A549 (cell line): ENCODE measurements around the gene PDCD2L. TPM values are rescaled to one million over a fixed set of nuclear protein-coding genes. Genes with fewer than 3 reads are reported as not detected.

ENCODE experiments used
- ATAC-seq, 2 experiments: fragments of 200-7000 bp in 1 of 2; fragments of >200 bp in 1 of 2; cut with Nextera tagmentation in 1 of 2; cut with Tn5 transposase in 1 of 2; 3 replicates each; pipeline versions ENCODE4 v1.8.0 to v1.9.1; 2018 to 2020; ENCODE audit warnings: mild to moderate bottlenecking in 1 of 2, moderate library complexity in 1 of 2
- CTCF ChIA-PET: fragments of 300-600 bp; sonication (Branson Sonifier 250); formaldehyde crosslinking; extraction: SDS; loops from one replicate; lab custom pipeline; 2021; ENCODE audit warnings: antibody characterized with exemption, inconsistent platforms; lab: Yijun Ruan, JAX
- POLR2A ChIA-PET: fragments of 350-600 bp; formaldehyde crosslinking; extraction: SDS; loops from one replicate; lab custom pipeline; 2021; ENCODE audit warnings: antibody characterized with exemption, inconsistent platforms; lab: Yijun Ruan, JAX
- DNase-seq, 2 experiments: peaks; one replicate each; pipeline versions ENCODE4 v3.0.0 to v3.0.0-alpha.2; 2011 to 2016; ENCODE audit warnings: low read depth in 1 of 2, low spot score in 1 of 2
- FAIRE-seq: peaks from 2 replicates; lab custom pipeline; 2011; peaks lifted over from hg19 to GRCh38; lab: Jason Lieb, UNC
- H3K27ac ChIP-seq, 2 experiments: fragments of >200 bp; sonication (Bioruptor Twin); formaldehyde crosslinking; 3 replicates each; pipeline ENCODE4 v1.5.1; 2016 to 2017
- H3K4me1 ChIP-seq: fragments of >200 bp; sonication (Bioruptor Twin); formaldehyde crosslinking; 3 replicates; pipeline ENCODE4 v1.6.1; 2016
- H3K4me2 ChIP-seq: fragments of >200 bp; sonication (Bioruptor Twin); formaldehyde crosslinking; 3 replicates; pipeline ENCODE4 v1.6.1; 2016
- H3K4me3 ChIP-seq: fragments of >200 bp; sonication (Bioruptor Twin); formaldehyde crosslinking; 3 replicates; pipeline ENCODE4 v1.5.1; 2016
- H3K9me3 ChIP-seq: fragments of >200 bp; sonication (Bioruptor Twin); formaldehyde crosslinking; 3 replicates; pipeline ENCODE4 v1.6.1; 2016
- BCL3 ChIP-seq: fragments of >200 bp; sonication (Bioruptor Twin); formaldehyde crosslinking; IDR thresholded peaks from 3 replicates; pipeline ENCODE4 v1.6.1; 2016
- E2F6 ChIP-seq: IDR thresholded peaks from 2 replicates; pipeline ENCODE4 v1.6.1; 2012; ENCODE audit warnings: low read depth, borderline replicate concordance
- EHF ChIP-seq: fragments of 250-450 bp; sonication (Bioruptor Pico); IDR thresholded peaks from 2 replicates; pipeline ENCODE4 v1.5.0; 2020; ENCODE audit warnings: mild to moderate bottlenecking
- JUN ChIP-seq, 2 experiments: fragments of >200 bp; sonication (Bioruptor Twin); formaldehyde crosslinking; IDR thresholded peaks; 2 replicates in 1 of 2; 3 replicates in 1 of 2; pipeline ENCODE4 v1.6.1; 2016 to 2017
- KDM1A ChIP-seq: fragments of 200-600 bp; sonication (generic); IDR thresholded peaks from 2 replicates; pipeline ENCODE4 v1.6.1; 2016; ENCODE audit warnings: low read depth, mild to moderate bottlenecking
- MAX ChIP-seq: IDR thresholded peaks from 2 replicates; pipeline ENCODE4 v1.6.1; 2012
- NR3C1 ChIP-seq: fragments of >200 bp; sonication (Bioruptor Twin); formaldehyde crosslinking; IDR thresholded peaks from 3 replicates; pipeline ENCODE4 v1.6.1; 2017
- PBX3 ChIP-seq: IDR thresholded peaks from 2 replicates; pipeline ENCODE4 v1.6.1; 2012
- PHF8 ChIP-seq: fragments of 200-600 bp; sonication (generic); IDR thresholded peaks from 2 replicates; pipeline ENCODE4 v1.6.1; 2016; ENCODE audit warnings: low read depth, mild to moderate bottlenecking, antibody characterized with exemption, moderate library complexity, borderline replicate concordance
- SMC3 ChIP-seq: fragments of >200 bp; sonication (Bioruptor Twin); formaldehyde crosslinking; IDR thresholded peaks from 3 replicates; pipeline ENCODE4 v1.6.1; 2018; ENCODE audit warnings: inconsistent platforms
- SREBF2 ChIP-seq: fragments of 450-650 bp; IDR thresholded peaks from 2 replicates; pipeline ENCODE4 v1.6.1; 2014; ENCODE audit warnings: mild to moderate bottlenecking, moderate library complexity
- ZFP36 ChIP-seq: fragments of 450-650 bp; IDR thresholded peaks from 2 replicates; pipeline ENCODE4 v1.6.1; 2014; ENCODE audit warnings: borderline replicate concordance; ENCODE audit not compliant: partially characterized antibody
- WGBS: methylation state at CpG from one replicate; pipeline ENCODE4 v1.1.6; 2017; ENCODE audit errors: missing lambda C conversion rate; 5-methylcytosine and 5-hydroxymethylcytosine counted together
- polyA plus RNA-seq, 4 experiments: library from polyadenylated mRNA; depleted of rRNA in 3 of 4; stranded (reverse); fragments of >200 nt; fragmentation: RNase III in 1 of 4; extraction: RNeasy Plus Mini Kit Qiagen cat#74134 plus additional on column Dnase treatment in 1 of 4; gene quantifications; 2 replicates in 3 of 4; 3 replicates in 1 of 4; pipeline ENCODE4 v1.2.3, GENCODE V29; 2011 to 2017

The PDCD2L gene
- polyA plus RNA-seq, 2 of the 4 experiments (the other 2 are of a cell fraction), result 31.5 to 68.9 TPM

- 4% methylated on average over 42 of the region's 45 CpGs for WGBS
- TF ChIP-seq JUN (IDR thresholded peaks at IDR 0.05), result peak in 1 of 2 experiments; percentile 61; a peak in 1 of 5 replicates
- no peak for TF ChIP-seq BCL3
- TF ChIP-seq MAX, result peak; percentile 23; the same call in 1 of the 2 replicates
- TF ChIP-seq E2F6, result peak; percentile 17; the same call in 1 of the 2 replicates
- peak; percentile 10; the same call in 1 of the 2 replicates for TF ChIP-seq PBX3
- peak; percentile 37; the same call in 1 of the 2 replicates for TF ChIP-seq PHF8
- FAIRE-seq (no peak), ATAC-seq (peak; percentile 46 to 57), DNase-seq (peak in 1 of 2 experiments; percentile 60)
- ChIA-PET CTCF (interaction anchor here (0.9 to 1.3 kb wide), 4 partner anchors 15 to 19 kb away, joined by 3 to 5 read pairs (median 4); no protein-coding TSS in a partner anchor), POLR2A (interaction anchor here (0.5 to 2.0 kb wide), 6 partner anchors 15 to 134 kb away, joined by 3 to 8 read pairs (median 4); partner anchors contain the start of gene UBA2)
- Histone ChIP-seq H3K4me2 (peak overlapping the region; percentile 100), H3K27ac (peak overlapping the region; percentile 93 to 97), H3K4me3 (peak overlapping the region; percentile 95), H3K4me1 (peaks cover 25% of the 10 kb centered on the region), H3K9me3 (no peaks in the 10 kb centered on the region)
These were observed 38.5 kb upstream of the PDCD2L start for GRCh38 chr19:34365463-34366401.

- ChIA-PET POLR2A (interaction anchor here (1.4 kb wide), 1 partner anchor 17 kb away, joined by 4 read pairs; no protein-coding TSS in a partner anchor), CTCF (interaction anchor here (1.2 to 2.3 kb wide), 3 partner anchors 19 to 21 kb away, joined by 3 to 7 read pairs (median 4); no protein-coding TSS in a partner anchor)
- peaks cover 25% of the 10 kb centered on the region for H3K4me1 ChIP-seq
- 91% methylated on average over 10 of the region's 10 CpGs for WGBS
- ATAC-seq (no peak), FAIRE-seq (no peak)
- TF ChIP-seq ZFP36 (peak; percentile 66), NR3C1 (no peak)
- TF ChIP-seq, all 56 proteins: peak for 1
- peak overlapping the region; percentile 100 for H3K4me2 ChIP-seq
- H3K9me3 ChIP-seq, result no peaks in the 10 kb centered on the region
- DNase-seq, result no peak
- H3K27ac ChIP-seq, result peak overlapping the region; percentile 93 to 97
- H3K4me3 ChIP-seq, result peak overlapping the region; percentile 95
These were observed 37.2 kb upstream of the PDCD2L start for GRCh38 chr19:34366738-34367623.

GRCh38 chr19:34367624-34367957, 36.6 kb upstream of the PDCD2L start:
- Histone ChIP-seq H3K27ac (no peak overlapping the region), H3K9me3 (no peaks in the 10 kb centered on the region), H3K4me2 (peak overlapping the region; percentile 100; the same call in 1 of the 3 replicates), H3K4me3 (no peak overlapping the region), H3K4me1 (peaks cover 25% of the 10 kb centered on the region)
- ChIA-PET POLR2A (interaction anchor here (2.3 kb wide), 1 partner anchor 8 kb away, joined by 9 read pairs; no protein-coding TSS in a partner anchor), CTCF (interaction anchor here (1.2 to 2.3 kb wide), 2 partner anchors 18 to 21 kb away, joined by 3 to 7 read pairs; no protein-coding TSS in a partner anchor)
- FAIRE-seq (no peak), ATAC-seq (no peak), DNase-seq (no peak)
- 86% methylated on average over 8 of the region's 8 CpGs for WGBS
- TF ChIP-seq SREBF2 (no peak), KDM1A (no peak), SMC3 (no peak), PBX3 (no peak), EHF (CRISPR knock-in tag) (no peak)
